IPS-18c (cell line): ENCODE measurements around the gene SLIT2.

Experiments used
- H3K4me3 ChIP-seq: 2 replicates; pipeline ENCODE4 v1.7.0; 2013; ENCODE audit warnings: low read depth, mild to moderate bottlenecking, low read length, moderate library complexity; ENCODE audit not compliant: insufficient read depth
- H3K9me3 ChIP-seq: one replicate; pipeline ENCODE4 v1.6.1; 2013; ENCODE audit warnings: mild to moderate bottlenecking, low read length, moderate library complexity; ENCODE audit not compliant: control insufficient read depth, insufficient read depth

Gene SLIT2

DNA sequence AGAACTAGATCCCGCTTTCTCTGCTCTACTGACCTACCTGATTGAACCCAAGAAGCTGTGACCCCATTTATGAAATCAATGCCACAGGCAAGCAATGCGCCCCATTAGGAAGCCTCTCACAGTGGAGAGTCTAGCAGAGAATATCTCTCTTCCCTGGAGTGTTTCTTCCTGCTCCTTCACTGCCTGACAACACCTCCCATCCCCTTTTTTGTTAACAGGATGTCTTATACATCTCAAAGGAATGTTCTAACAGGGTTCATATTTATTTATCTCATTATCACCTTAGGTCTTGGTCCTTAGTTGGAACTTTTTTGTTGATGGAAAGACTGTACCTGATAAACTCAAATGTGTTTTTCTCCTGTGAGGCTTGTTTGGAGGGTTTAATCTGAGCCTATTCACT is 35.5 kb downstream of the SLIT2 start:
- H3K4me3 ChIP-seq, result no peak overlapping the region
- no peaks in the 10 kb centered on the region for H3K9me3 ChIP-seq

DNA sequence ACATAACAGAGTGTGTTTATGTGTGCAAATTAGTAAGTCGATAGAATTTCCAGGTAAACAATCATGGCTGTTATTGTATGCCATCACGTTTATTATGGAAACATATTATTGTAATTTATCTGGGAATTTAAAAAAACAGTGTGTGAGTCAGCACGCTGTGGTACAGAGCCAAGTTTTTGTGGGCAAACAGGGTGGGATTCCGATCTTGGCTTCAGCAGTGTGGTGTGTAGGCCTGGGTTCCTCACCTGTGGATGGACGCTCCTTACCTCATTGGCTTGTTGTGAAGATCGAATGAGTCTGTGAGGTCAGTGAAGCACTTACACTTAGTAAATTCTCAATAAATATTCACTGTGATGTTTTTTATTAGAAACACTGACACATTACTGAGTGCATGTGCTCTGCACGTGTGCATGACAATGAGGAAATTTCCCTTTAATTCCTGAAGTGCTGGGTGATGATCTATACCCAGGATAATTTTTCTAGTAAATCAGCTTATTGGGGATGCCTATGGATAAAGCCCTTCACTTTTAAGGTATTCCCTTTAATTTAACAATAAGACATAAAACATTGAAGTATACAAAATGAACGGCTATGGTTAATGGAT is 36.4 kb downstream of the SLIT2 start:
- no peak overlapping the region for H3K4me3 ChIP-seq

GRCh38 chr4:20288846-20289512 is 37.3 kb downstream of the SLIT2 start:
- Histone ChIP-seq H3K4me3 (no peak overlapping the region), H3K9me3 (no peaks in the 10 kb centered on the region)

More for the DNA sequence above, 36.4 kb downstream of the SLIT2 start:
- no peaks in the 10 kb centered on the region for H3K9me3 ChIP-seq

DNA sequence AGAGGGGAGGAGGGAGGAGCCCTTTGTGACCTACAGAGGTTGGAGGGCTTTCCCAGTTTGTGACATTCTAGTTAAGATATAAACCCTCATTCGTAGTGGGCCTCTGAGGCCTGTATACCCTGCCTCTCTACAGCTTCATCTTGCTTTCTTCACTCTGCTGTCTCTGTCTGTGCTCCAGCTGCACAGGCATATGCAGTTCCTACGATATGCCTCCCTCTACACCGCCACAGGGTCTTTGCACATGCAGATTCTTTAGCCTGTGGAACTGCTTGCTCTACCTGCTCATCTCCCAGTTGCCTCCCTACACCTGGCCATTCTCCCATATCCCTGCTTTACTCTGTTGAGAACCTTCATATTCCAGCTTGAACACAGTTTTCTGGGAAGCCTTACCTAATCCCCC is 38.1 kb downstream of the SLIT2 start:
- Histone ChIP-seq H3K4me3 (no peak overlapping the region), H3K9me3 (no peaks in the 10 kb centered on the region)

DNA sequence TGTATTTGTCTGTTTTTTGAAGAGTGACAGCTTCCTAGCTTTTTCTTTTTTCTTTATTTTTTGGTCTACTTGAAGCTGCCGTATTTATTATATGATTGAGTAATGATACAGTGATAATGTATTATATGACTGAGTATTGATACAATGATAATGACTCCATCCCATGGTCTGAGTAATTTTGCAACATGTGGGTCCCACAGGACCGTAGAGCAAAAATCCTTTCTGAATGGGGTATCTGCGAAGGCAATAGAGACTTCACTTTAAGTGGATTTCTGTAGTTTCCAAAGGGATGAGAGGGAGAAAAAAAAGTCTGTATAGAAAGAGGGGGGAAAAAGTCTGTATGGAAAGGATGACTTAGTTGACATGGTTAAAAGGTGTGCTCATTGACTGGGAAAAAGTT is 41.0 kb downstream of the SLIT2 start:
- Histone ChIP-seq H3K9me3 (no peaks in the 10 kb centered on the region), H3K4me3 (no peak overlapping the region)

DNA sequence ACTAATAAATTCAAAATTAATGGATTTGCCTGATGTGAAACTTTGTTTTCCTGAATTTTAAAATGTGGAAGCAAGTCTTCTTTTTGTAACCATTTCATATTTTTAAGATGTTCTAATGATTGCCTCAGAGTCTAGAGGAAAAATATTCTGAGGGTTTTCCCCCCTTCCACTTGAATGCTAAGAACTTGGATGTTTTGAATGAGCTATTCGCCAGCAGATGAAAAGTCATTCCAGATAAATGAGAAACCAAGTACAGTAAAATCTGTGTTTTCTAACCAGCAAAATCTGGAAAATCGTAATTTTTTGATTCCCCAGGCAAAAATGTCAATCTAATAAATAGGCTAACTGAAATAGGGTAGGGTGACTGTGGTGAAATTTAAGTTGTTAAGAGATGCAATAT is 45.6 kb downstream of the SLIT2 start:
- H3K4me3 ChIP-seq, result no peak overlapping the region

GRCh38 chr4:20297783-20298182 is 46.1 kb downstream of the SLIT2 start:
- H3K4me3 ChIP-seq, result no peak overlapping the region
- H3K9me3 ChIP-seq, result no peaks in the 10 kb centered on the region

More for the DNA sequence above, 45.6 kb downstream of the SLIT2 start:
- no peaks in the 10 kb centered on the region for H3K9me3 ChIP-seq

DNA sequence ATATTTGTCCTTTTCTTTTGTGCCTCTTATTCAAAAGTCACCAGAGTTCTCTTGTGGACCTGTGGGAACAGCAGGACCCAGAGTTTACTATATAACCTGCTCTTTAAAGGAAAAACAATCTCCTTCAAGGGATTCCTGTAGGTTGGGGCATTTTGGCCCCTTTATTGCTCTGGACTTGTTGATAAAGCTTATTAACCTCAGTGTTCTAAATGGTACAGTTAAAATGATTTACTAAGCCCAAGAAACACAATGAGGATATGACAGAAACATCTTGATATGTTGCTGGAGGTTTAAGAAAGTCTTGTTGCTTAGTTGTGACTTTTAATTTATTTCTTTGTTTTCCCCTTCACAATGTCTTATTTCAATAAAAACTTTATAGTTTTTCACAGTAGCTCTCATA is 46.8 kb downstream of the SLIT2 start:
- no peaks in the 10 kb centered on the region for H3K9me3 ChIP-seq
- no peak overlapping the region for H3K4me3 ChIP-seq

DNA sequence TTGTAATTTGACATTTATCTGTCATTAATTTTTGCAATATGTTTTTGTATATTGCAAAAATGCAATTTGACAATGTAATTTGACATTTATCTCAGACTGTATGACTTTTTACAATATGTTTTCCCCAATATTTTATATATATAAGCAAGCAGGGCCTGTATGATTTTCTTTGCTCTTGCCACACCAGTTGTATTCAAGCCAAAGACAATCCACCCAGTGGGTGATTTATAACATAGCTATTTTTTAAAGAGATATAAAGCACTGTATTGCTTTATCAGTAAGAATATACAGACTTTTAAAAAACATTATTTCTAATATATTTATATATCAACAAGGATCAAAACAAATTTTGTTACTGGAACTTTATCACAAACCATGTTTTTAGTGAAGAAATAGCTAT is 47.3 kb downstream of the SLIT2 start:
- no peaks in the 10 kb centered on the region for H3K9me3 ChIP-seq
- no peak overlapping the region for H3K4me3 ChIP-seq

- no peak overlapping the region for H3K4me3 ChIP-seq
- H3K9me3 ChIP-seq, result no peaks in the 10 kb centered on the region
These were observed 47.8 kb downstream of the SLIT2 start for GRCh38 chr4:20299515-20299914.

DNA sequence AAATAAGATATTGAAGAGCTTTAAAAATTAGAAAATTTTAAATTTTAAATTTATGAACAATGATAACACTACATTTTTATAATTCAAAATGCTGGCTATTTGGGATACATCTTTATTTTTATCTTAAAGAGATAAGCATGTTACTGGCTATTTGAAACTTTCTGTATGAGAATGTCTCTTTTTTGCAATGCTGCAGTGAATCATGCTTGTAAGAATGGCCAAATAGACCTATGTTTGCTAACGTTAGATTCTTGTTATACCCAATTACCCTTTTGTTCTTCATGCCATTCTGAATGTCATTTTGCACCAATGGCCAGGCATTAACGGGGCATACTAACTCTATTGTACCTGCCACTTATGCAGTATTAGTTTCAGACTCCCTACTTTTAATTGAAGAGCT is 49.5 kb downstream of the SLIT2 start:
- Histone ChIP-seq H3K9me3 (no peaks in the 10 kb centered on the region), H3K4me3 (no peak overlapping the region)
